Adrenal gland (tissue), 5 donors: ENCODE results near the gene CDK9.

Source experiments
- CTCF ChIP-seq, 6 experiments: fragments of 450-650 bp in 4 of 6; fragments of 200-600 bp in 2 of 6; sonication (generic) in 1 of 6; IDR thresholded peaks; 1 replicate in 5 of 6; 2 replicates in 1 of 6; pipeline versions ENCODE4 v1.5.1 to v1.8.0; 2016 to 2021; ENCODE audit warnings: antibody characterized with exemption in 6 of 6, mild to moderate bottlenecking in 2 of 6, moderate library complexity in 1 of 6
- POLR2A ChIP-seq, 2 donors: fragments of 450-650 bp; IDR thresholded peaks; one replicate each; pipeline ENCODE4 v1.6.1; 2017; ENCODE audit warnings: antibody characterized with exemption in 2 of 2, mild to moderate bottlenecking in 2 of 2, moderate library complexity in 1 of 2
- donor health status: DM: no; HTN: no; CAD: no.

- TF ChIP-seq CTCF (IDR thresholded peaks at IDR 0.05) (no peak), POLR2A (IDR thresholded peaks at IDR 0.05) (no peak)
Measured at GRCh38 chr9:127758843-127759242, 27.0 kb upstream of the CDK9 start.
